ENCODE results near the gene RFX1.

The RFX1 gene

GRCh38 chr19:13960863-13961784, 45.0 kb downstream of the RFX1 start:
- no peak for DNase-seq

DNA sequence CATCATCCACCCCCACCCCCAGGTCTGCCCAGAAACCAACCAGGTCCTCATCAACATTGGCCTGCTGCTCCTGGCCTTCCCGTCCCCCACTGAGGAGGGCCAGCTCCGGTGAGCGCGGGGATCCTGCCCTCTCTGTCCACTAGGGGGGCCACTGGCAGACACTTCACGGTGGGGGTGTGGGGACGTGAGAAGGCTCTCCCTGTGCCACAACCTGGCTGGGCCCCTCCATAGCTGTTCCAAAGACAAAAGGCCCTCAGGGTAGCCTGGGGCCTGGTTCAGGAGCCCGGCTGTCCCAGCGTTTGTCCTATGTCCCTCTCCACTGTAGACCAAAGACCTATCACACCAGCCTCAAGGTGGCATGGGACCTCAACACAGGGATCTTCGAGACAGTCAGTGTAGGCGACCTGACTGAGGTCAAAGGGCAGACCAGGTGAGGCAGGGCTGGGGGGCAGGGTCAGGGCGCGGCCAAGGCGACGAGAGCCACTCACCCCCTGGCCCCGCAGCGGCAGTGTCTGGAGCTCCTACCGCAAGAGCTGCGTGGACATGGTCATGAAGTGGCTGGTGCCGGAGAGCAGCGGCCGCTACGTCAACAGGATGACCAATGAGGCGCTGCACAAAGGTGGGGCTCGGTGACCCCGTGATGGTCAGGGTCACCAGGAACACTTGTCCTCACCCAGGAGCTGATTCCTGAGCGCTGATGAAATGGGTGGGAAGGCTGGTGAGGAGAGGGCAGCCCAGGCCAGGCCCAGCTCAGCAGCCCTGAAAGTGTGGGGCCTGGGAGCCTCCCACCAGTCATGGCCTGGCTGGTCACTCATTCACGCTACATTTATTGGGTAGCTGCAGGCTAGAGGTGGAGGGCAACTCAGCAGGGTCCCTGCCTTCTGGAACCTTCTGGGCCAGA, 45.9 kb downstream of the RFX1 start:
- no peak for DNase-seq

GRCh38 chr19:13959141-13959961, 46.8 kb downstream of the RFX1 start:
- no peak for DNase-seq

GRCh38 chr19:13958043-13958442, 48.1 kb downstream of the RFX1 start:
- no peak for DNase-seq

DNA sequence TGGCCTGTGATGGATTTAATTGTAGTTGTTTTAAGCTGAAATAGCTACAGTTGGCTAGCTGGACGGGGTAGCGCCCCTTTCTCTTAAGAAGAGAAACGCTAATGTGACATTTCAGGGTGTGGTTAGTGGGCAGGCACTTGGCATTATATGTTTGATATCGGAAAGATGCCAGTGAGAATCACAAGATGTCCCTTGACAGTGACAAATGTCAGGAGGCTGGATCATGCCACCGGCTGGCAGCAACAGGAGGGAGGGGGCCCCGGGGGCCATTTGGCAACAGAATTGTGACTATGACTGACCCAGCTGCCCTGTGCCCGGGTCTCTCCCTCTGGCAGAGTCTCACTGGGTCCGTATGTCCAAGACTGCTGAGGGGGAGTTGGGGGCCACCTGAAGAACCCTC, 49.1 kb downstream of the RFX1 start:
- DNase-seq, result no peak

GRCh38 chr19:13956365-13956744, 49.8 kb downstream of the RFX1 start:
- no peak for DNase-seq

DNA sequence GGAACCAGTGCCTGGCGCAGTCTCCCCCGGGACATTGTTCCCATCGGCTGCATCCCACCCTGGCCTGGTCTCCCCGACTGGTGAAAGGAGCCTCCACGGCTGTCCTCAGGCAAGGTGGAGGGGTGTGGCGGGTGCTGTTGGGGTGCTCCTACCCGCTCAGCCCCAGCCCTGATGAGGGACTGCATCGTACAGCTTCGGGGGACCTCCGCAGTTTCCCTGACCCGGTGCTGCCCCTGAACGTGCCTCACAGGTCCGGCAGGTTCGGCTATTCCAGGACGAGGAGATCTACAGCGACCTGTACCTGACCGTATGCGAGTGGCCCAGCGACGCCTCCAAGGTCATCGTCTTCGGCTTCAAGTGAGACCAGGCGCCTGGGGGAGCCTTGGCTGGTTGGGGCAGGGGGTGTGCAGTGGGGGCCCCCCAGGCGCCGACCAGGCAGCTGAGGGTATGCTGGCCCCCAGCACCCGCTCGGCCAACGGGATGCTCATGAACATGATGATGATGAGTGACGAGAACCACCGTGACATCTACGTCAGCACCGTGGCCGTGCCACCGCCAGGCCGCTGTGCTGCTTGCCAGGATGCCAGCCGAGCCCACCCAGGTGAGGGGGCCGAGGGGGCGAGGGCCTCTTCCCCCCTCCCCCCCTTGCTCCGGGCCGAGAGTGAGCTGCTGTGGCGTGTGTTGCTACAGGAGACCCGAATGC, 50.3 kb downstream of the RFX1 start:
- DNase-seq, result no peak

DNA sequence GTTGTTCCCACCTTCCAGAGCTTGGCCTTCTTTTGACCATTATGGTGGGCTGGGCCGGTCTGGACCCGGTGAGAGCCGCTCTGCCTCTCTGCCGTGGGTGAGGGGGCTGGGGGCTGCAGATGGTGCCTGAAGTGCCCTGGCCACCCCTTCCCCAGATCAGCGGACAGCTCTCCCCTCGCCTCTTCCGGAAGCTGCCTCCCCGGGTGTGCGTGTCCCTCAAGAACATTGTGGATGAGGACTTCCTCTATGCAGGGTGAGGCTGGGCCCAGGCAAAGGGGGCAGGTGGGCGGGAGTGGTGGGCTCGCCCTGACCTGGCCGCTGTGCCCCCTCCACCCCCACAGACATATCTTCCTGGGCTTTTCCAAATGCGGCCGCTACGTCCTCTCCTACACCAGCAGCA, 51.9 kb downstream of the RFX1 start:
- DNase-seq, result no peak

GRCh38 chr19:13952931-13953531, 53.1 kb downstream of the RFX1 start:
- no peak for DNase-seq

DNA sequence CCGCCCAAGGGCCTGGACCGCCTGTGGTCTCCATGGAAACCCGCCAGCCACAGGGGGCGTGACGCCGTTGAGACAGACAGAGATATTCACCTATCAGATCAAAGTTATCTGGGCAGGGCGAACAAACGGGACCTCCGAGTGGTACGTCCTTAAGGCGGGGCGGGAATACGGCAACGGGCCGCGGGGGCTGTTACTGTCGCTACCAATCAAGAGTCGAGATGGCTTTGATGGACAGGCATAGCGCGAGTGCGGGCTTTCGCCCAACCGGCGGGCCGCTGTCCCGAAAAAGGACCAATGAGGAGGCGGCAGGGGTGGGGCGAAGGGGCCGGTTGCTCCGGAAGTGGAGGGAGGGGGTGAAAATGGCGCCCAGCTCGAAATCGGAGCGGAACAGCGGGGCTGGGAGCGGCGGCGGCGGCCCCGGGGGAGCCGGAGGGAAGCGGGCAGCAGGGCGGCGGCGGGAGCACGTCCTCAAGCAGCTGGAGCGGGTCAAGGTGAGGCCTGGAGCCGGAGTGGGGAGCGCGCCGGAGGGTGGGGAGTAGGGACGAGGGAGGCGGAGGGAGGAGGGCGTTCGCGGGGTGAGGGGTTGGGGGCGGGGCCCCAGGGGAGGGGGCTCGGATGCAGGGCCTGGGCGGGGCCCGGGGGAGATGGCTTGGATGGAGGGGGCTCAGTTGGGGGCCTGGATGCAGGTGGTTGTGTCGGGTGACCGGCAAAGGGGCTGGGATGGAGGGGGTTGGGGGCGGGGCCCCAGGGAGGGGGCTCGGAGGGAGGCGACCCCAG, 53.8 kb downstream of the RFX1 start, which contains the start of gene DCAF15:
Gene DCAF15 (plus strand): TSS at position 356 of the 777 bp plus-strand sequence. CDS start 4 bp downstream, at position 360.
- peak; percentile 96 for DNase-seq

- DNase-seq, result no peak
Observed at GRCh38 chr19:13951799-13952153, 54.3 kb downstream of the RFX1 start.

GRCh38 chr19:13951043-13951442, 55.1 kb downstream of the RFX1 start:
- DNase-seq, result no peak

- no peak for DNase-seq
Observed at GRCh38 chr19:13946414-13946813, 59.7 kb downstream of the RFX1 start.

- no peak for DNase-seq
Observed at GRCh38 chr19:13942023-13942684, 64.0 kb downstream of the RFX1 start.

DNA sequence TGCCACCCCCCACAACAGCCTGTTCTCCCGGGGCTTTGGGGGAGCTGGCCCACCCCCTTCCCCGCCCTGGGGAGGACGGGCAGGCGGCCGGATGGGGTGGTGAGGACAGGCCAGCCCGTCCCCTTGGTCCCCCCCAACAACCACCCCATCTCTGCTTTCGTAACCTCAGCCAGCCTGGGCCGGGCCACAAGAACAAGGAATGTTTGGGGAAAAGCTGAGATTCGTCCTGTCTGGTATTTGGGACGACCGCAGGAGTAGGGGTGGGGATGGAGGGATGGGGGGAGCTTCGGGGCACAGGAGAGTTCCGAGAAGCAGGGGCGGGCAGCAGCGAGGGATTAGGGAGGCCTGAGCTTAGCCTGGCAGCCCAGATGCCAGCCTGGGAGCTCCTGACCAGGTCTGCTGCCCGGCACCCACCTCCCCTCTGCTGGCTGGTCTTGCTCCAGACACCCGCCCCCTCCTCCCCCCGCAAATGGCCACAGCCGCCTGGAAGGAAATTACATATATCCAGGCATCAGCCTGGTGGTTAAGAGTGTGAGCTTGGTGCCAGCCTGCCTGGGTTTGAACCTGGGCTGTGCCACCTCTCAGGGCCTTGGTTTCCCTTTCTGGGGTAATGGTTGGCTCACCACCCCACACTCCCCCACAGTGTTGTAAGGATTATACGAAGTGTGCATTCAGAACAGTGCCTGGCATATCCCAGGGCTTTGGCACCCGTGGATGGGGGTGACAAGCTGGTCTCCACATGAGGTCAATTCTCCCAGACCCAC, 67.6 kb downstream of the RFX1 start, which contains the start of gene PODNL1:
Gene PODNL1 (minus strand): TSS at position 117 of the 764 bp plus-strand sequence. CDS start 236 bp downstream, outside the sequence.
- no peak for DNase-seq

DNA sequence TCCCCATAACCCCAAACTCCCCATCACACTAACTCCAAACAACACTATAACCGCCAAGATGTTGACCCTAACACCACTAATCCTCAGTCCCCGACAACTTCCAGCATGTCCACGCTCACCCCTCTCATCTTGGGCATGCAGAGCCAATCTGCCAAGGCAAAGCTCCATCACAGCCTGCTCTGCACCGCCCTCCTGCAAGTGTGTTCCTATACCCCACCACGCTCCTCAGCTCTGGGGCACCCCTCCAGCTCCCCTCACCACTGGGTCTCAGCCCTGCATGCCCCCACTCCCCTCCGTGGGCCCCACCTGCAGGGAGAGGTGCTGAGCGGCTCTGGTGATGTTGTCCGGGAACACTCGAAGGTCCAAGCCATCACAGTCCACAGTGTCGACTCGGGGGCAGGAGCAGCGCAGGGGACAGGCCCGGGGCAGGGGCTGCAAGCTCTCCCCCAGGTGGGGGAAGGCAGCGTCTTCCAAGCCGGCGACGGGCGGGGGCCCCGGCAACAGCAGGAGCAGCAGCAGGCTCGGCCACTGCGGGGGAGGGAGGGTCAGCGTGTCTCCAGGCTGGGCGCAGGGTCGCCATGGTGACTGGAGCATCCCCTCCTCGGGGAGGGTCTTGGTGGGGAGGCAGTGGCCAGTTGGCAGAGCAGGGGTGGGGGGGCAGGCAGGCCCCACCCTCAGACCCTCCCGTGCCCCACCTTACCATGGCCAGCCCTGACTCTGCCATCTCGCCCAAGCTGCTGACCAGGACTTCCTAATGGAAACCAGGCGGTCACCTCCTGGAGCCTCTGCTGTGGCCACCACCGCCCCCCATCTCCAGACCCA, 68.4 kb downstream of the RFX1 start:
- DNase-seq, result no peak

- DNase-seq, result no peak
Observed at GRCh38 chr19:13935765-13936510, 70.2 kb downstream of the RFX1 start.

DNA sequence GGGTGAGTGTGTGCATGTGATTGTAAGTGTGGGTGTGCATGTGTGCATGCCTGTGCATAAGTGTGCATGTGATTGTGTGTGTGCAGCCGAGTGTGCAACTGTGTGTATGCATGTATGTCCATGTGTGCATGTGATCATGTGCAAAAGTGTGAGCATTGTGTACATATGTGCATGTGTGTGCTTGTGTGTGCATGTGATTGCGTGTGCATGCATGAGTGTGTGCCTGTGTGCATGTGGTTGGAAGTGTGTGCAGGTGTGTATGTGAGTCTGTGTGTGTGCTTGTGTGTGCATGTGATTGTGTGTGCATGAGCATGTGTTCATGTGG, 71.4 kb downstream of the RFX1 start:
- DNase-seq, result no peak
